HCT116 (cell line): ENCODE results near the gene SRSF7. TPM values are rescaled to one million over a fixed set of nuclear protein-coding genes. Genes with fewer than 3 reads are reported as not detected.

Experiments used
- ATAC-seq: fragments of 200-7000 bp; cut with Tn5 transposase; 2 replicates; pipeline ENCODE4 v1.9.1; 2020; ENCODE audit warnings: mild to moderate bottlenecking, moderate library complexity
- BruUV-seq: library from RNA; stranded (reverse); fragments of 400-500 nt; replicated peaks from 2 replicates; lab custom pipeline; 2021; lab: Mats Ljungman, UMichigan
- CTCF ChIA-PET: fragments of 300-600 bp; sonication (Branson Sonifier 250); formaldehyde crosslinking; loops from one replicate; lab custom pipeline; 2021; ENCODE audit warnings: antibody characterized with exemption; lab: Charles Lee
- POLR2A ChIA-PET: fragments of 300-600, 350-600 bp; sonication (Branson Sonifier 250); formaldehyde crosslinking; loops from one replicate; lab custom pipeline; 2021; ENCODE audit warnings: antibody characterized with exemption; lab: Charles Lee
- RAD21 ChIA-PET, 2 experiments: fragments of 300-600 bp; sonication (Branson Sonifier 250); formaldehyde crosslinking; loops; one replicate each; lab custom pipeline; 2023; ENCODE audit warnings: low total read pairs in 2 of 2; ENCODE audit not compliant: uncharacterized antibody in 2 of 2, unreplicated experiment in 2 of 2, low non-redundant PET in 1 of 2; lab: Charles Lee
- DNase-seq: peaks from one replicate; pipeline ENCODE4 v3.0.0-alpha.2; 2010; ENCODE audit warnings: low read depth, low spot score
- H2AFZ ChIP-seq: fragments of 200-600 bp; shearing (Covaris generic), sonication (generic); 2 replicates; pipeline ENCODE4 v1.6.1; 2017; ENCODE audit warnings: low read depth, mixed run types, mixed read lengths, antibody characterized with exemption, low read length; ENCODE audit not compliant: poor library complexity, severe bottlenecking
- H3K27ac ChIP-seq: 2 replicates; pipeline ENCODE4 v1.5.1; 2012; ENCODE audit warnings: low read depth, low read length
- H3K27me3 ChIP-seq: fragments of 200-600 bp; sonication (generic); 2 replicates; pipeline ENCODE4 v1.6.1; 2016; ENCODE audit warnings: mixed run types, low read length, mixed read lengths; ENCODE audit not compliant: insufficient read depth
- H3K36me3 ChIP-seq, 2 experiments: fragments of 200-500 bp in 1 of 2; fragments of 200-600 bp in 1 of 2; sonication (Bioruptor generic) in 1 of 2; sonication (generic) in 1 of 2; 2 replicates each; pipeline versions ENCODE4 v1.5.1 to v1.6.1; 2014 to 2016; ENCODE audit warnings: low read length in 2 of 2, inconsistent platforms in 1 of 2, mixed read lengths in 1 of 2, mixed run types in 1 of 2; ENCODE audit not compliant: insufficient read depth in 2 of 2, control insufficient read depth in 1 of 2
- H3K4me1 ChIP-seq, 2 experiments: fragments of 200-600 bp in 1 of 2; sonication (generic) in 1 of 2; 2 replicates each; pipeline versions ENCODE4 v1.5.1 to v1.6.1; 2012 to 2017; ENCODE audit warnings: low read length in 2 of 2, inconsistent platforms in 1 of 2, mild to moderate bottlenecking in 1 of 2, mixed read lengths in 1 of 2, mixed run types in 1 of 2, moderate library complexity in 1 of 2; ENCODE audit not compliant: insufficient read depth in 2 of 2, control insufficient read depth in 1 of 2
- H3K4me2 ChIP-seq: fragments of 200-600 bp; sonication (generic); 2 replicates; pipeline ENCODE4 v1.6.1; 2017; ENCODE audit warnings: mixed run types, low read length, mixed read lengths
- H3K4me3 ChIP-seq, 2 experiments: fragments of 200-600 bp in 1 of 2; sonication (generic) in 1 of 2; replicated peaks in 1 of 2; 2 replicates each; pipeline ENCODE4 v1.5.1; 2011 to 2016; ENCODE audit warnings: low read length in 2 of 2, control low read depth in 1 of 2, low read depth in 1 of 2, mild to moderate bottlenecking in 1 of 2, mixed read lengths in 1 of 2, mixed run types in 1 of 2
- H3K79me2 ChIP-seq: fragments of 200-600 bp; sonication (generic); 2 replicates; pipeline ENCODE4 v1.6.1; 2017; ENCODE audit warnings: mild to moderate bottlenecking, mixed run types, low read length, moderate library complexity, mixed read lengths; ENCODE audit not compliant: insufficient read depth
- H3K9ac ChIP-seq: fragments of 200-600 bp; sonication (generic); 2 replicates; pipeline ENCODE4 v1.6.1; 2016; ENCODE audit warnings: low read length, mixed read lengths
- H3K9me2 ChIP-seq: fragments of 200-600 bp; sonication (generic), shearing (Covaris generic); 2 replicates; pipeline ENCODE4 v1.6.1; 2017; ENCODE audit warnings: mixed run types, mild to moderate bottlenecking, moderate library complexity; ENCODE audit not compliant: insufficient read depth
- H3K9me3 ChIP-seq, 2 experiments: fragments of 200-500 bp in 1 of 2; fragments of 200-600 bp in 1 of 2; sonication (Bioruptor generic) in 1 of 2; sonication (generic) in 1 of 2; 2 replicates each; pipeline ENCODE4 v1.6.1; 2014 to 2017; ENCODE audit warnings: low read length in 2 of 2, mixed read lengths in 2 of 2, inconsistent platforms in 1 of 2, low read depth in 1 of 2, mild to moderate bottlenecking in 1 of 2, mixed run types in 1 of 2, moderate library complexity in 1 of 2; ENCODE audit not compliant: control insufficient read depth in 1 of 2, insufficient read depth in 1 of 2
- H4K20me1 ChIP-seq: fragments of 200-600 bp; sonication (generic), shearing (Covaris generic); 2 replicates; pipeline ENCODE4 v1.6.1; 2017; ENCODE audit warnings: mixed run types, mild to moderate bottlenecking, moderate library complexity; ENCODE audit not compliant: insufficient read depth
- CBX3 ChIP-seq: IDR thresholded peaks from 2 replicates; pipeline ENCODE4 v1.6.1; 2012; ENCODE audit warnings: low read depth
- CEBPB ChIP-seq: IDR thresholded peaks from 2 replicates; pipeline ENCODE4 v1.6.1; 2012; ENCODE audit warnings: low read depth
- EGR1 ChIP-seq: IDR thresholded peaks from 2 replicates; pipeline ENCODE4 v1.6.1; 2012; ENCODE audit warnings: low read depth
- ELF1 ChIP-seq: IDR thresholded peaks from 2 replicates; pipeline ENCODE4 v1.6.1; 2012; ENCODE audit warnings: low read depth, borderline replicate concordance
- EZH2phosphoT487 ChIP-seq: fragments of 200-600 bp; IDR thresholded peaks from 2 replicates; pipeline ENCODE4 v1.6.1; 2018; ENCODE audit warnings: antibody characterized with exemption, borderline replicate concordance
- FOSL1 ChIP-seq: IDR thresholded peaks from 2 replicates; pipeline ENCODE4 v1.6.1; 2012; ENCODE audit warnings: low read depth
- JUND ChIP-seq: IDR thresholded peaks from 2 replicates; pipeline ENCODE4 v1.6.1; 2012
- POLR2A ChIP-seq: IDR thresholded peaks from 2 replicates; pipeline ENCODE4 v1.7.0; 2011; ENCODE audit warnings: borderline replicate concordance; ENCODE audit not compliant: insufficient read depth, insufficient read length; ENCODE audit errors: extremely low read depth
- RAD21 ChIP-seq: IDR thresholded peaks from 2 replicates; pipeline ENCODE4 v1.6.1; 2012; ENCODE audit warnings: low read depth, mild to moderate bottlenecking
- SIN3A ChIP-seq: IDR thresholded peaks from 2 replicates; pipeline ENCODE4 v1.6.1; 2012; ENCODE audit warnings: low read depth
- SP1 ChIP-seq: IDR thresholded peaks from 2 replicates; pipeline ENCODE4 v1.6.1; 2012; ENCODE audit warnings: low read depth
- SRF ChIP-seq: IDR thresholded peaks from 2 replicates; pipeline ENCODE4 v1.6.1; 2012; ENCODE audit warnings: low read depth
- TCF7L2 ChIP-seq: IDR thresholded peaks from 2 replicates; pipeline ENCODE4 v1.7.0; 2011; ENCODE audit warnings: borderline replicate concordance, inconsistent platforms; ENCODE audit not compliant: insufficient read depth, insufficient read length; ENCODE audit errors: extremely low read depth
- YY1 ChIP-seq: IDR thresholded peaks from 2 replicates; pipeline ENCODE4 v1.6.1; 2011; ENCODE audit warnings: low read length, low read depth, moderate library complexity, mild to moderate bottlenecking; ENCODE audit not compliant: insufficient replicate concordance; ENCODE audit errors: extremely low read depth
- ZBTB33 ChIP-seq: IDR thresholded peaks from 2 replicates; pipeline ENCODE4 v1.6.1; 2011; ENCODE audit warnings: mild to moderate bottlenecking, low read length, moderate library complexity; ENCODE audit not compliant: insufficient replicate concordance; ENCODE audit errors: extremely low read depth
- ZFX ChIP-seq: fragments of 450-650 bp; IDR thresholded peaks from 2 replicates; pipeline ENCODE4 v1.6.1; 2017
- ZNF274 ChIP-seq: fragments of 200-500 bp; sonication (Bioruptor generic); IDR thresholded peaks from 2 replicates; pipeline ENCODE4 v1.6.1; 2014; ENCODE audit warnings: mild to moderate bottlenecking, low read depth, low read length, inconsistent platforms
- intact Hi-C: fragments of 100-400 bp; cut with micrococcal nuclease; formaldehyde crosslinking; loops from 2 replicates; pipeline ENCODE4 v1.10.0; 2022
- total RNA-seq: library from RNA; stranded (reverse); gene quantifications from one replicate; pipeline ENCODE4 v1.2.1, GENCODE V29; 2021; ENCODE audit not compliant: unreplicated experiment
- TF ChIP-seq, protein P1 (sequence below): IDR thresholded peaks from 2 replicates; pipeline ENCODE4 v1.6.1; 2012; ENCODE audit warnings: low read depth
- TF ChIP-seq, protein P2 (sequence below): IDR thresholded peaks from 2 replicates; pipeline ENCODE4 v1.6.1; 2012
- TF ChIP-seq, protein P3 (sequence below): IDR thresholded peaks from 2 replicates; pipeline ENCODE4 v1.6.1; 2012

Gene SRSF7
- total RNA-seq, 1 experiment from 2014 or later: 215 TPM

DNA sequence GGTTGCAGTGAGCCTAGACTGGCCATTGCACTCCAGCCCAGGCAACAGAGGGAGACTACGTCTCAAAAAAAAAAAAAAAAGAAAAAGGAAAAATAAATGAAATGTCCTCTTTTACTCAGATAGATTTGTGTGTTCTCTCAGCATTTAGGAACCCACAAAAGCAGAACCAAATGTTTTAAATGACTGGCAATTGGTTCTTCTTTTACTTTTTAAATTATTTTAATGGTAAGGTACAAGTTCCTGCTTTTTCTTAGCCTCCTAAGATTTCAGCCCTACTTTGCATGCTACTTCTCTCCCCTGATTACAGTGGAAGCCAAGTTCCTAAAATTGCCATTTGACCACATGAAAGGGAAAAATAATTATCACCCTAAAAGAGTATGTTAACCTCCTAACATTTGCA is 23.5 kb downstream of the SRSF7 start:
- no peak overlapping the region for H2AFZ ChIP-seq
- no peaks in the 10 kb centered on the region for H3K27me3 ChIP-seq
- H3K9me3 ChIP-seq: no peaks in the 10 kb centered on the region
- RAD21 ChIA-PET: no interaction called here
- BruUV-seq: no TSS peak
- intact Hi-C loops: loop anchor here (2.0 to 10.0 kb wide), 4 partner anchors 125 to 743 kb away; partner anchors contain the start of gene HNRNPLL
- no peak overlapping the region for H3K27ac ChIP-seq
- CTCF ChIA-PET: interaction anchor here (1.1 kb wide), 1 partner anchor 146 kb away, joined by 3 read pairs; no protein-coding TSS in a partner anchor
- H3K79me2 ChIP-seq: no peaks in the 10 kb centered on the region
- no peak for DNase-seq
- H3K9me2 ChIP-seq: no peaks in the 10 kb centered on the region
- POLR2A ChIA-PET: no interaction called here
- H4K20me1 ChIP-seq: no peaks in the 10 kb centered on the region
- peaks cover 0 to 3% of the 10 kb centered on the region in 2 experiments; a peak in 1 of 4 replicates for H3K36me3 ChIP-seq
- no peak overlapping the region for H3K4me3 ChIP-seq
- no peak for TF ChIP-seq ELF1
- TF ChIP-seq SIN3A: no peak
- no peak for TF ChIP-seq CEBPB
- TF ChIP-seq, protein P1, sequence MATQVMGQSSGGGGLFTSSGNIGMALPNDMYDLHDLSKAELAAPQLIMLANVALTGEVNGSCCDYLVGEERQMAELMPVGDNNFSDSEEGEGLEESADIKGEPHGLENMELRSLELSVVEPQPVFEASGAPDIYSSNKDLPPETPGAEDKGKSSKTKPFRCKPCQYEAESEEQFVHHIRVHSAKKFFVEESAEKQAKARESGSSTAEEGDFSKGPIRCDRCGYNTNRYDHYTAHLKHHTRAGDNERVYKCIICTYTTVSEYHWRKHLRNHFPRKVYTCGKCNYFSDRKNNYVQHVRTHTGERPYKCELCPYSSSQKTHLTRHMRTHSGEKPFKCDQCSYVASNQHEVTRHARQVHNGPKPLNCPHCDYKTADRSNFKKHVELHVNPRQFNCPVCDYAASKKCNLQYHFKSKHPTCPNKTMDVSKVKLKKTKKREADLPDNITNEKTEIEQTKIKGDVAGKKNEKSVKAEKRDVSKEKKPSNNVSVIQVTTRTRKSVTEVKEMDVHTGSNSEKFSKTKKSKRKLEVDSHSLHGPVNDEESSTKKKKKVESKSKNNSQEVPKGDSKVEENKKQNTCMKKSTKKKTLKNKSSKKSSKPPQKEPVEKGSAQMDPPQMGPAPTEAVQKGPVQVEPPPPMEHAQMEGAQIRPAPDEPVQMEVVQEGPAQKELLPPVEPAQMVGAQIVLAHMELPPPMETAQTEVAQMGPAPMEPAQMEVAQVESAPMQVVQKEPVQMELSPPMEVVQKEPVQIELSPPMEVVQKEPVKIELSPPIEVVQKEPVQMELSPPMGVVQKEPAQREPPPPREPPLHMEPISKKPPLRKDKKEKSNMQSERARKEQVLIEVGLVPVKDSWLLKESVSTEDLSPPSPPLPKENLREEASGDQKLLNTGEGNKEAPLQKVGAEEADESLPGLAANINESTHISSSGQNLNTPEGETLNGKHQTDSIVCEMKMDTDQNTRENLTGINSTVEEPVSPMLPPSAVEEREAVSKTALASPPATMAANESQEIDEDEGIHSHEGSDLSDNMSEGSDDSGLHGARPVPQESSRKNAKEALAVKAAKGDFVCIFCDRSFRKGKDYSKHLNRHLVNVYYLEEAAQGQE: no peak
- no peak for TF ChIP-seq POLR2A
- TF ChIP-seq ZBTB33: no peak
- TF ChIP-seq TCF7L2: no peak
- TF ChIP-seq YY1: no peak
- no peak for TF ChIP-seq EZH2phosphoT487
- no peak for TF ChIP-seq EGR1
- TF ChIP-seq CBX3: no peak
- TF ChIP-seq ZFX: no peak
- no peak for TF ChIP-seq FOSL1
- TF ChIP-seq JUND: no peak
- TF ChIP-seq, protein P2, sequence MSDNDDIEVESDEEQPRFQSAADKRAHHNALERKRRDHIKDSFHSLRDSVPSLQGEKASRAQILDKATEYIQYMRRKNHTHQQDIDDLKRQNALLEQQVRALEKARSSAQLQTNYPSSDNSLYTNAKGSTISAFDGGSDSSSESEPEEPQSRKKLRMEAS: no peak
- no peak for TF ChIP-seq ZNF274
- no peak for TF ChIP-seq RAD21
- TF ChIP-seq, protein P3, sequence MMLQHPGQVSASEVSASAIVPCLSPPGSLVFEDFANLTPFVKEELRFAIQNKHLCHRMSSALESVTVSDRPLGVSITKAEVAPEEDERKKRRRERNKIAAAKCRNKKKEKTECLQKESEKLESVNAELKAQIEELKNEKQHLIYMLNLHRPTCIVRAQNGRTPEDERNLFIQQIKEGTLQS: no peak
- TF ChIP-seq SRF: no peak
- TF ChIP-seq SP1: no peak
- 0 out of 4 replicates have a peak, but pooled peaks cover 0 to 2% of the 10 kb centered on the region in 2 experiments for H3K4me1 ChIP-seq
- H3K9ac ChIP-seq: no peak overlapping the region
- no peak overlapping the region for H3K4me2 ChIP-seq
- no peak for ATAC-seq
